ENCODE results near the gene SSTR5.

DNA sequence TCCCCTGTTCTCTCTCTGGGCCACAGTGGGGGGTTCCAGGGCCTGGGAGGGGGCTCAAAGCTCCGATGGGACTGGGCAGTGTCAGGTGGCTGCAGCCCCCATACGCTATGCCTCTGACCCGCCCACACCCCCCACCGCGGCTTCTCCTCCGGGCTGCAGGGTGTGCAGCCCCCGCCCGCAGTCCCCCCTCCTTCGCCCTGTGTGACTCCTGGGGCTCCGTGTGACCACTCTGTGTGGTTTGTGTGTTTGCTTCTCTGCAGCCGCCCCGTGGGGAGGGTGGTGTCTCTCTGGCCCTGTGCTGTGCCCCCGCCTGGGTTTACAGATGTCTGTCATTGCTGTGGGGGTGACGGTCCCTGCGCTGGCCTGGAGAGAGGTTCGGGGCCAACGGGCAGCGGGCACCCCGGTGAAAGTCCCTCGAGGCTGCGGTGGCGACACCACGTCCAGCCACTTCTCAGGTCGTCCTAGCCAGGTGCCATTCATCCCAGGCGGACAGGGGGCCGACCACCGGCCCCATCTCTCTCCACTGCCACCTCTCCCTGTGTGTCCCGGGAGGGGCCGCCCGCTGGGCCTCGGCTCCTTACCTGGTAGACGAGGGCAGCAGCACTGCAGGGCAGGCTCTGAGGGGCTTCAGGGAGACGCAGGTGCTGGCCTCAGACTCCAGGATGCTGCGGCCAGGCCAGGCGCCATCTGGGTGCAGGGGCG is 5.5 kb downstream of the SSTR5 start:
- no peak for TF ChIP-seq POLR2A (IDR thresholded peaks at IDR 0.05)
- TF ChIP-seq, protein P1, sequence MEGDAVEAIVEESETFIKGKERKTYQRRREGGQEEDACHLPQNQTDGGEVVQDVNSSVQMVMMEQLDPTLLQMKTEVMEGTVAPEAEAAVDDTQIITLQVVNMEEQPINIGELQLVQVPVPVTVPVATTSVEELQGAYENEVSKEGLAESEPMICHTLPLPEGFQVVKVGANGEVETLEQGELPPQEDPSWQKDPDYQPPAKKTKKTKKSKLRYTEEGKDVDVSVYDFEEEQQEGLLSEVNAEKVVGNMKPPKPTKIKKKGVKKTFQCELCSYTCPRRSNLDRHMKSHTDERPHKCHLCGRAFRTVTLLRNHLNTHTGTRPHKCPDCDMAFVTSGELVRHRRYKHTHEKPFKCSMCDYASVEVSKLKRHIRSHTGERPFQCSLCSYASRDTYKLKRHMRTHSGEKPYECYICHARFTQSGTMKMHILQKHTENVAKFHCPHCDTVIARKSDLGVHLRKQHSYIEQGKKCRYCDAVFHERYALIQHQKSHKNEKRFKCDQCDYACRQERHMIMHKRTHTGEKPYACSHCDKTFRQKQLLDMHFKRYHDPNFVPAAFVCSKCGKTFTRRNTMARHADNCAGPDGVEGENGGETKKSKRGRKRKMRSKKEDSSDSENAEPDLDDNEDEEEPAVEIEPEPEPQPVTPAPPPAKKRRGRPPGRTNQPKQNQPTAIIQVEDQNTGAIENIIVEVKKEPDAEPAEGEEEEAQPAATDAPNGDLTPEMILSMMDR (IDR thresholded peaks at IDR 0.05), result no peak
